Measurements from ENCODE around the gene DAAM1.

DAAM1 gene

DNA sequence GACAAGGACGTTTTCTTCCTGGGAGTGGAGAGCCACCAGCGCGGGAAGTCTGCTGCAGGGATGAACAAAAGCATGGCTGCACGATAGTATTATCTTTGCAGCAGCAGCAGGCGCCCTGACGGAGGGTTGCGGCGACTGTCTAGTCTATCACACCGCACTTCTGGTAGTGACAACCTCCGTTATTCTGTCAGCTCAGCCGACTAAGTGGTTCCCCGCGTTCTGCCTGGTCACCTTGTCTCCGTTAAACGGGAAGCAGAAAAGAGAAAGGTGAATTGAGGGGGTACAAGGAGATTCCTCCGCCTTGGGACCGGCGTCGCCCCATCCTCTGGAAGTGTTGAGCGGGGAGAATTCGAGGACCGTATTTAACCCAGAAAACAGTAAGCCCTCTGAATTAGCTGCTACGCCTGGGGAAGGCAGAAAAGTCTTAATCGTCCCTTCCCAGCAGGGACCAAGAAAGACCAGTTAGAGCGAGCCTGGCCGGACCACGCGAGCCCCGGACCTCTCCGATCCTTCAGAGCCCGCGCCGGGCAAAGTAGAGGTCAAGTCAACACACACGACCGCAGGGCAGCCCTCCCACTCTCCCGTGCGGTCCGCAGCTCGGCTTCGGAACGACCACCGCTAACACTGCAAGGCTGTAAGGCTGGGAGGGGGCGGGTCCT is 536 bp upstream of the DAAM1 start:
- peak; percentile 24 for DNase-seq

DNA sequence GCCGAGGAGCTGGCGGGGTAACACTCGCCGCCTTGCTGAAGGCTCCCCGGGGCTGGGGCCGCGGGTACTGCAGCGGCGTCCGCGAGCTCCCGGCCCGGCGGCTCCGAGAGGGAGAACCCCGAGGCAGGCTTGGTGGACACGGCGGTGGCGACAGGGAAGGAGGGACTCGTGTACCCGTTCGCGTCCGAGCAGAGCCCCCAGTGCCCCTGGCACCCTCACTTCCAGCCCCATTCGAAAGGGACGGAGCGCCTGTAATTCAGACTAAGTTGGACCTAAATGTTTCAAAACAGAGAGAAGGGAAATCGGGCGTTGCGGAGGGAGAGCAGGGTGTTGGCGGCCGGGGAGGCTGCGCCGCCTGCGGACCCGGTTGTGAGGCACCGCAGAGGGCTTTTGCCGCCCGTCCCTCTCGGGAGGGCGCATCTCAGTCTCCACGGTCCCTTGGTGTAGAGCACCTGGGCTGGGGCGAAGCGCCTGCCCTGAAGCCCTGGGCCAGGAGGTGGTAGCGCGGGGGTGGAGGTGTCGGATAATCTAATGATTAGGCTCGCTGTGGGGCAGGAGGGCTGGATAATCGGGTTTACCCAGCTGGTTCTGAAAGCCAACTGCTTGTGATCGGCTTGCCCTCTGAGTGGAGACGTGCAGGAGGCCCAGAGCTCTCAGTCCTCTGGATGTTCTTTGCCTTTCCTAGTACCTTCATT is 771 bp downstream of the DAAM1 start:
- DNase-seq, result peak; percentile 15

DNA sequence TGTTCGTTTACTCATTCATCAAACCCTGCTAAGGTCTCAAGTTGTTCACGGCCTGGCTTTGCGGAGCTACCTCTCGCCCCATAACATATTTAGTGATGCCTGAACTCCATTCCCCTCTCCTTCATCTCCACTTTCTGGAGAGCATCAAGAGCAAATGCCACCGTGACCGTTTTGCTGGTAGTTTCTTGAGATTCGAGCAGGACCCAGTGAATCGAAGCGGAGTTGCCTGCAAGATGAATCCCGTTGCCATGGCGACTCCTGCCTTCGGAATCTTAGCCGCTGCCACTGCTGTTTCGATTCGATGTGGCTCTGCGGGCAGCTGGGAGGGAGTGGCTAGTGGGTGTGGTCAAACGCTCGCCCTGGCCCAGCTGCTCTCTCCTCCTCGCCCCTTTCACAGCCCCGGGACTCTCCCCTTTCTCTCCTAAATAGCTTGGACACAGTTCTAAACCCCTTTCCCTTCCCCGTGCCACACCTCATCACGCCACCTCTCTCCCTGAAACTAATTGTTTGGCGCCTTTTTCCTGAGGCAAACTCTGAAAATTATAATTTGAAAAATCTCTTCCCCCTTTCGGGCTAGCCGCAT is 1.4 kb downstream of the DAAM1 start:
- peak; percentile 93 for DNase-seq

DNA sequence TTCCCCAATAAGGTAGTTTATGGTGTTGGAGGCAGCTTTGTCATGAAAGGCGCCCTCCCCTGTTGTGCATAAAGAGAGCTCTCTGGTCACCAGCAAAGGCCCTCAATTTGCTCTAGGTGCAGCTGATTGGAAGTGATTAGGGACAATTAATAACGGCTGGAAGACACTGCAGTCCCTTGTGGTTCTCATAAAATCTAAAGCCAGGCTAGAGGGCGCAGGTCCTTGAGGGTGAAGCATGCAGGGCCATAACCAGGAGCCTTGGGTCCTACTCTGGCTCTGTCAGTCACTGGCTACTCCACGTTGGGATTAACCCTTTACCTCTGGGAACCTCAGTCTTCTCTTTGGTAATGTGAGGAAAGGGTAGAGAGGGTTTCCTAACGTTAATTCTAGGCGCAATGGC is 1.9 kb downstream of the DAAM1 start:
- peak; percentile 26 for DNase-seq

DNA sequence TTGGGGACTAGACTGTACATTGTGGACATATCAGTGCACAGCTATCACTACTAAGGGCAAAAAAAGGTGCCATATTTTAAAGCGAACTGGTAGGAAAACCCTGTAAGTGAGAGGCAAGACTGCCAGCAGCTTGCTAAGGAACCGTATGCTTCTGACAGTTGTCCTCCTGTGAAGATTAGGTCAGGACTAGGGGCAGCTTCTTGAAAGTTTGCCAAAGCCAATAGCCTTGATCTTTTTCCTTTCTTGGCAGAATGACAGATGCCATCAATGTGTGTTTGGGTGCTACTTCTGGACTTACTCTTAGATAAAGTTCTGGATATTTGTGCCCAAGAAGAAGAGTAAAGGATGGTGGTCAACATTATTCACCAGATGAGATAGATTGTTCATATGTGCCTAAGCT is 7.4 kb downstream of the DAAM1 start:
- DNase-seq, result no peak

DNA sequence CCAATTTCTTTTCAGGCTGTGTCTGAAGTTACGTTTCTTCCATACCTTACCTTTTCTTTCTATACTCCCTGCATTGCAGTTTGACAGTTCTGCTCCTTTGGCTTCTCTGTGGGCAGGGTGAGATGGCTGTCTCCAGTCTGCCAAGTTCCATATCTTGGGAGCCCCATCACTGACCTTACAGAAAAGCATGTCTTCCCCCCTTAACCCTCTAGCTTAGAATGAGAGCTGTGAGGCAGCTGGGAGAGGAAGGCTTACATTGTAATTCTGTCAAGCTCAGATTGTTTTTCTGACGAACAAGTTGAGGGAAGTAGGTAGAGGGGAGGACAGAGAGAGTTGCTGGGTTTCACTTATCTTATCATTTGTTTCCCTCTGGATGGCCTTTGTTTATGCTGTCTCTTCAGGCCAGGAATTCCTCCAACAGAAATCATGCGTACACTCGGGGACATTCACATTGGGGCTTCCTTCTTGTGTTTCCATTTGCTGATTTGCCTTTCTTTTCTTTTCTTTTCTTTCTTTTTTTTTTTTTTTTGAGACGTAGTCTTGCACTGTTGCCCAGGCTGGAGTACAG is 9.3 kb downstream of the DAAM1 start:
- no peak for DNase-seq

DNA sequence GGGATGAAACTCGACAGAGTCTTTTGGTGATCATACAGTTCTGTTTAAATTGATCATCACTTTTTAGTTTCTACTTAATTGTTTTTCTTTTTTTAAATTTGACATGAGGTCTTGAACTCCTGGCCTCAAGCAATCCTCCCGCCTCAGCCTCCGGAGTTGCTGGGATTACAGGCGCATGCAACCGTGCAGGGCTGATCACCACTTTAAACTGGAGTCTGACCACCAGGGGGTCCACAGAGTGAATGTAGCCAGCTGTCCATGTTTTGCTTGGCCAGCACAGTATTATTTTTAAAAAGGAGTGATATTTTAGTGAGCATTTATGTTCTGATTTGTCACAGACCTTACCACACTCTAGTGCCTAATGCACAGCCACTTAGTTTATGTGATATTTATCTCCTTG is 10.7 kb downstream of the DAAM1 start:
- DNase-seq, result no peak

DNA sequence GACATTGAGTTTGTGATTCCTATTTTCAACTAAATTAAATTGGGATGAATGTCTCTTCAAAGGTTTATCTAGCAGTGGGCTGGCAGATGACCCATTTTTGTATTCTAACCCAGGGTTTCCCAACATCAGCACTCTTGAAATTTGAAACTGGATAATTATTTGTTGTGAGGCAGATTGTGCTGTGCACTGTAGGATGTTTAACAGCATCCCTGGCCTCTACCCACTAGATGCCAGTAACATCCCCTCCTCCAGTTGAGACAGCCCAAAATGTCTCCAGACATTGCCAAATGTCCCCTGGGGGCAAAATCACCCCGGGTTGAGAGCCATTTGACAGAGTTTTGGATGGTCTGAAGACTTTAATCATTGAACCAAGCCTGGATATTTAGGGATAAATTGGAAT is 11.1 kb downstream of the DAAM1 start:
- DNase-seq, result no peak

DNA sequence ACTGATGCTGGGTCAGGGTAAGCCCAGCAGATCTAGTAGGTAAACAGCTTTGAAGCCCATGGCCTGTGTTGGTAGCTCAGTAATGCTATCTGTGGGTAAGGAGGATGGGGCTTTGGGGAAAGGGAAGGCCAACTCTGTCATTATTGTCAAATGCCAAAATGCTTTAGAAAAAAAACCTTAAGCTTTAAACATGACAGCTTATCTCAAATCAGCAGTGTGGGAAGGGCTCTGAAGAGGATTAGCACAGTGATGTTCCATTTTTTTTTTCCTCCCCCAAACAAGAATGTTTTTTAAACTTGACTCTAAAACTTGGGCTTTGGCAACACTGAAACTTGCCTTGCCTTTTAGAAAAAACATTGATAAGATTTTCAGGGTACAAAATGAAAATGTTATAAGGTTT is 11.7 kb downstream of the DAAM1 start:
- DNase-seq, result no peak

DNA sequence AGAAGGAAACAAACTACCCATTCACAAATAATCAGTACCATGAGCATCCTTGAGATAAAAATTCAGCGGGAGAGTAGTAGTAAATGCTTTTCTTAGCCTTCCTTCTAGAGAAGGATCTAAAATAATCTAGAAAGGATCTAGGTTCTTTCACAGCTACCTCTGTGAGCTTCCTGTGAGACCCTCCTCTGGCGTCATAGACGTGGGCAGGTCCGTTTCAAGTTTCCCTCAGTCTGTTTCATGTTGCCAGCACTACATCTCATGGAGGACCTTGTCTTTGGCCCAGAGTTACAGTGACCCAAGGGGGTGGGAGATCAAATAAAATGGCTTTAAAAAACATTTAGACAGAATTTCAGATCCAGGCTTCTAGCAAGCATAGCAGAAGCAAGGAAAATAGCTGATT is 13.6 kb downstream of the DAAM1 start:
- no peak for DNase-seq

DNA sequence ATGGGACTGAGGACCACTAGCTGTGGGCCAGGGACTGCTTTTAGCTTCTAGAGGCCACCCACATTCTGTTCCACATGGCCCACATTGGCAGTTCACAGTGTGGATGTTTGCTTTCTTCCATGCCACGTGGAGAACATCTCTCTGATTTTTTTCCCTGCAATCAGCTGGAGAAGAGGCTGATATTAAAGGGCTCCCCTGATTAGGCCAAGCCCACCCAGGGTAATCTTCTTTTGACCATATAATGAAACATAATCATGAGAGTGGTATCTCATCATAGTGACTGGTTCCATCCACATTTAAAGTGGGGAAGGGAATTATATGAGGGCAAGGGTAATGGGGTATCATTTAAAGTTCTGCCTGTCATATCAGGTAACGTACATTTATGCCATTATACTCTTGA is 15.8 kb downstream of the DAAM1 start:
- no peak for DNase-seq

DNA sequence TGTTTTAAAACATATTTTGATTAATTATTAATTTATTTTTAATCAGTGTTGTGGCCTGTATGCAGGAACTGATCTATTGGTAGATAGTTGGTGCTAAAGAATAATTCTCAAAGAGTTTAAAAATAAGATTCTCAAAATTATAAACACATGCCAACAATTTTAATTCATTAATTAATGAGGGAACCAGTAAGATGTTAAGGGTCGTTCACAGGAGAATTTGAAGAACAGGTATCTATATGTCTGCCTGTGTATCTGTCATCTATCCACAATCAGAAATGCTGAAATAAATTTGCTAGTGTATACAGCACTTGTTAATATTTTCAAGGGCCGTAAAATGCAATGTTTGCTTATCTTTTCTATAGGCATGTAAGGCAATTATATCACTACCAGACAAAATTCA is 18.4 kb downstream of the DAAM1 start:
- DNase-seq, result no peak

DNA sequence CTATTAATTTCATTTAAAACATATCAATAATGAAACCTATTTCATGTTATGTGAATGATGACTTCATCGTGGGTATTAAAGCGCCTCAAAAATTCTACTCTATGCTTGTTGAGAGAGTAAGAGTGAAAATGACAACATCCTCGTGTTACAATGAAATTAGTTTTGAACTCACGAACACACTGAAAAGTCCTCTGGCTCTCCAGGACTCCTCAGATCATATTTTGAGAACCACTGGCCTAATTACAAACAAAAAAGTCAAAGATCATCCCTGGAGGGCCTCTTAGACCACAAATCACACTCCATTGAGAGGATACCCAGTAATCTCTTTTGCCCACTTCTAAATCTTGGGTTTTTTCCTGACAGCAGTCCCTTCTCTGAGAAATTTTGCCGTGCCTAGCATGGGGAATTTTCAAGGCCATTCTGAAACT is 19.1 kb downstream of the DAAM1 start:
- DNase-seq, result no peak

DNA sequence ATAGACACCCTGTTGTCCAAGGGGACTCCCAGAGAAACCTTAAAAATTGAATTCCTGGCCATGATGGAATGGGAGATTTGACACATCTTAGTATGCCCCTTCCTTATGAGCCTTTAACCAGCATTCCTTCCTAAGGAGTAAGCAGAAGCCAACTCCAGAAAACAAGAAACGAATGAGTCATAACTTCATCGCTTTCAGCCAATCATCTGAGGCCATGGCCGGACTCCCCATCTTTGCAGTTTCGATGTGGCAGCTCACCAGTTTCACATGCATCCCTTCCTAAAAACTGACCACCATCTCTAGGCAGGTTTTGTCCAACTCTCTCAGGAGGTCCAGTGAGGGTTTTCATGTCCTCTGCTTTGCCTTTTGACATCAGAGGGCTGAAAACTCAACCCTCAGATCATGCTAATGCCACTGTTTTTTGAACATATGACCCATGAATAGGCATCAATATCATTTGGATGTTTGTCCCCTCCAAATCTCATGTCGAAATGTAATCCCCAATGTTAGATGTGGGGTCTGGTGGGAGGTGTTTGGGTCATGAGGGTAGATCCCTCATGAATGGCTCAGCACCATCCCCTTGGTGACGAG is 19.9 kb downstream of the DAAM1 start:
- peak; percentile 79 for DNase-seq

DNA sequence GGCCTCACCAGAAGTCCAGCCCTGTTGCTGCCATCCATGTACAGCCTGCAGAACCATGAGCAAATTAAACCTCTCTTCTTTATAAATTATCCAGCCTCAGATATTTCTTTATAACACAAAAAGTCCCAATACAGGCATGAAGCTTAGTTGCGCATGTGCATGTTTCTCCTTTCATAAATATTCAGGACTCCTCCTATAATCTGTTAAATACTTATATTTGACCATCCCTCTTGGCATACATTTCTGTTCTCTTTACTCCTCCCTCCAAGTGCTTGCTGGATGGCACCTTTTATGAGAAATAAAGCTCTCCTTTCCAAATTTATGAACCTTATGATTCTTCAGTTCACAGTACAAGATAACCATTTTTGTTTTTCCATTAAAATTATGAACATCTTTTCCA is 20.5 kb downstream of the DAAM1 start:
- DNase-seq, result no peak

DNA sequence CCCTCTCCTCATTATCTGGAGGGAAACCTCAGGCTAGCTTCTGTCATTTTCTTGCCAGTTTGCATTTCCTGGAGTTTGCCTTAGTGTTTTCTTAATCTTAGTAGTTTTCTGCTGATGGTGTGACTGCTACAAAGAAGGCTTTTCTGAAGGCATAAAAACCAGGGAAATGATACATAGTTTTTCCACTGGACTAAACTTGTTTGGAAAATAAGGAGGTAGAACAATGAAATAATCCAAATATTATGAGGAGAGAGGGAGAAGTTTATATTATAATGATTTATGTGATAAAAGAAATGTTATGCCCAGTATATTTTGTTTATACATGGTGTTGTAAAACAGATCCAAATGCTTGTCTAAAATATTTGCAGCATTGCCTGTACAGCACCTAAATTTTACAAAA is 22.2 kb downstream of the DAAM1 start:
- no peak for DNase-seq

DNA sequence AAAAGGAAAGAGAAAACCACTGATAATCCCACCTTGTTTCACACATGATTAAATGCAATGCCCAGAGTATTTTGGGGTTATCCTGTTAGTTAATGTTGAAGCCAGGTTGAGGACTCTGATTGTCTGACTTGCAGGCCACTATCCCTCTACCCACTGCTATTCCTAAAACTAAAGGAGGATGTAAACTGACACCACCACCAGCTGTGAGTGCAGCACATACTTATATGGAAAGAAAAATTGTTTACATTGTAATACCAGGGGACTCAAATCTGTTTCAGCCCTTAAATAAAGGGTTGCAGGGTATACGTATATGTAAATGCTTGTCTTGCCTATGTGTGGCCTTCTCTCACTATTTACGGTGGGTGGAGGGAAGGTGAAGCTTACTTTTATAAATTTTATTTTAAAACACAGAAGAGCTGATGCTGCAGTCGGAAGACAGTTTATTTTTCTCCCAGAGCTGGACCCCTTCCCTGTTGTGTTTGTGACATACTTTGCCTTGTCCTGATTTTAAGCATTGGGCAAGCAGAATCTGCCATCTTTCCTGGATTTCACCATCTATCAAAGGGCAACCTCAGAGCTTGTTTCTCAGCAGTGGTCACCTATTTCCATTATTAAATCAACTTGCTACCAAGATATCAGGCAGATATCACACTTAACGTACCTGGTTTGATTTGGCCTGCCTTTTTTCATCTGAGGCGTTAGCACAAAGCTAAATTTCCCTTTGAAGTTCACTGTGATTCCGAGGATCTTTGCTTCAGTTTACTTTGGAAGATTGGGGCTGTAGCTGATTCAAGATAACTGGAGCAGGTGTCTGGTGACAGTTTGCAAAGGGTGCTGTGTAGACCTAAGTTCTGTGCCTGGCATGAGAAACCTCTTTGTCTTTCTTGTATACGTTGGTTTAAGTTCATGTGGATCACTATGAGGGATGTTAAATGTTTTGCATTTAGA is 25.2 kb downstream of the DAAM1 start:
- DNase-seq, result peak; percentile 76

DNA sequence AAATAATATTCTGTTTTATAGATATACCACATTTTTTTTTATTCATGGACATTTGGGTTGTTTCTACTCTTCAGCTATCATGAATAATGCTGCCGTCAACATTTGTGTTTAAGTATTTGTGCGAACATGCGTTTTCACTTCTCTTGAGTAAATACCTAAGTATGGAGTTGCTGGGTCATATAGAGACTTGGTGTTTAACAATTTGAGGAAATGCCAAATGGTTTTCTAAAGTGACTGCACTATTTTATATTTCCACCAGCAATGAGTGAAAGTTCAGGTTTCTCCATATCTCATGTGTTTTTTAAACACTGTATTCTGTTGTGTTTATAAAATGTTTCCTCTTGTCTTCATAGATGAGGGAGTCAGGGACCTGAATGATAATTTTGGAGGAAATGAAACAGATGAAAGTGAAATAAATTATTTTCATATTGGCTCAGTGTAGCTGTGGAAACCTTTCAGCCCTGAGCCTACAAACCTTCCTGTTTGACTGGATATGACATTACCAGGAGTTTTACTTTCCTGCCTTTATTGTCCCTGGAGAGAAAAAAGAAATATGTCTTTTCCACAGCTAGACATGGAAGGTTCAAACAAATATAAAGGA is 26.3 kb downstream of the DAAM1 start:
- no peak for DNase-seq

DNA sequence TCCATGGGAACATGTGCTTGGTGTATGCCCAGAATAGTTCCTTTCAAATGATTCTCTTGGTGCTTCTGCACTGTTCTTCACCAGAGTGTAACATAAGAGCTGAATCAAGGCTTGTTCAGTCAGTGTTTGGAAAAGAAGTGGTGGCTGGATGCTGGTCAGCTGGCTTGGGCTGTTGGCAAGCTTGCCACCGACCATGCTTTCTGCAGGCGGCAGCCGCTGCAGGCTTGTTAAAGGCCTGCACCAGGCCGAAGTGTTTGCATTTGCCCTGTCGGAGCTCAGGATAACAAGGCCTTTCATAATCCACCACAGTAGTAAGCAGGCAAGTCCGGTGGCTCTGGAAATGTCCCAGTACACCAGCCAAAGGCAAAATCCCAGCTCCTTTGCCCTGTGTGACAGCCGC is 26.9 kb downstream of the DAAM1 start:
- no peak for DNase-seq

DNA sequence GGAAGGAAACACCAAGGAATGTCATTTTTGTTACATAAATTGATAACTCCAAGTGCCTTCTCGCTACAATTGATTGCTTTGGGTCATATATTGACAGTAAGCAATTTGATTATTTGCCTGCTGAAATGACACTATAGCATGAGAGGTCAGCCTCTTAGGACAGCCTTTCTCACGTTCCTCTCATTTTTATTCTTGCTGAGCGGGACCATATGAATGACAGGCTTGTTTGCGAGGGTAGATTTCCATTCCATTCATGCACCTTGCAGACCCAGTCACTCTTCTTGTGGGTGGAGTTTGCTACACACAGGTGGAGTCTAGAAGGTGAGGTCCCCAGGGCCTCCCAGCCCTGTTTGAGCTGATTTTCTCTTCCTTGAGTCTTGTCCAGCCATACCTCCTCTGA is 27.3 kb downstream of the DAAM1 start:
- DNase-seq, result no peak

DNA sequence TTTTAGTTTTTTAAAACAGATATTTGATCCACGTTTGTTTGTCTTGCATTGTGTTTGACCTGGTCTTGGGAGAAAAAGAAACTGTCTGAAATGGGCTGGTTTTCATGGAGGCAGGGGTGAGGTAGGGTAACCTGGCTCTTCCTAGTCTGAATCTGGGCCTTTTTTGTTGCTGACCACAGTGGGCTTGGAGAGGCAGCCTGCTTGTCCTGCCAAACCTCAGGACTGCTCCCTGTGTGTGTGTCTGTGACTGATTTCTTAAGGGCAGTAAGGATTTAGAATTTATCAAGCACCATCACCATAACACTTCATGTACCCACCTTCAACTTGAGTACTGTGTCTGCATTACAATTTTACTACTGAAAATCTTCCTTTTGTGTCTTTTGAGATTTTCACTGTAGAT is 28.5 kb downstream of the DAAM1 start:
- no peak for DNase-seq

DNA sequence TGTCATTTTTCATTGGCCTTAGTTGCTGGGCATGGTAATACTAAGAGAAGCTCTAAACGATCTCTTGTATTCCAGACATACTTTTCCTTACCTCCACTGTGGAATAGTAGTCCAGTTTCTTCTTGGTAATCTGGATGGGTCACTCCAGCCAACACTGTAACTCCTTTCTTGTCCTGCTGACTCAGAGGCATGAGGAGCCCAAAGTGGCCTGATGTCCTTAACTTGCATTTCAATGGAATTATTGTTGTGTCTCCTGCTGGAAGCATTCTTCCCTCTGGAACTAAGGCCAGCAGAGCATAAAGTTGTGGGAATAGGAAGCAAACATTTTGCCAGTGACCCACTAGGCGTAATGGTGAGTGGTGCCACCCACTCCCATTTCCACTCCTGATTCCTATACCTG is 33.1 kb downstream of the DAAM1 start:
- DNase-seq, result peak; percentile 12

Measured in fibroblast of skin of back (primary cell).